ENCODE data around the gene NEMP1. TPM values are rescaled to one million over a fixed set of nuclear protein-coding genes. Genes with fewer than 3 reads are reported as not detected.

NEMP1 gene
- total and polyA plus RNA-seq, 10 donors: 4.5 to 17.1 (median 13.6) TPM

GRCh38 chr12:57040750-57041149 lies 37.8 kb downstream of the NEMP1 start:
- Histone ChIP-seq H3K27ac (no peak overlapping the region), H3K9me3 (no peaks in the 10 kb centered on the region), H3K36me3 (no peaks in the 10 kb centered on the region), H3K4me1 (peaks cover 0 to 5% (median 0%) of the 10 kb centered on the region in 6 donors), H3K27me3 (replicated peaks in 1 of 7) (no peaks in the 10 kb centered on the region), H3K4me3 (no peak overlapping the region)
- intact Hi-C loops (cut with DNase I; ENCODE audit: low total_unique reads): no loop called here
- no peak for DNase-seq
- TF ChIP-seq POLR2A (IDR thresholded peaks at IDR 0.05): no peak
- TF ChIP-seq CTCF (IDR thresholded peaks at IDR 0.05 in 8 of 11, conservative IDR thresholded peaks at IDR 0.05 in 3 of 11): no peak
- no peak for TF ChIP-seq POLR2AphosphoS5 (IDR thresholded peaks at IDR 0.05)
- 34 to 60% (median 48%) methylated on average over 2 of the region's 2 CpGs for WGBS, 5 donors

DNA sequence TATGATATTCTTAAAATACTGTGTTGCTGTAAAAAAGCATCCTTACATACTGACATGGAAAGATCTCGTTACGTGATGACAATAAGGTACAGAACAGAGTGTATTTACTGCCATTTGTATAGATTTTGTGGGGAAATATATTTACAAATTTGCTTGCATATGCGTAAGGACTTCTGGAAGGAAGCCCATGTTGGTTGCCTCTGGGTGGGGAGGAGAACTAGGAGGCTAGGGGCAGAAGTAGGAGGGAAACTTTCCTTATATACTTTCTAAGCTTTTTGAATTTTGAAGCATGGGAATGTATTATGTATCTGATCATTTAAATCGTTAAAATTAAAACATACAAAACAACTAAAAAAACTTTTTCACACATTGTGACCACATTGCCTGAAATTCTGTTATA lies 38.4 kb downstream of the NEMP1 start:
- intact Hi-C loops (cut with DNase I; ENCODE audit: low total_unique reads): no loop called here
- Histone ChIP-seq H3K4me1 (peaks cover 0 to 5% (median 0%) of the 10 kb centered on the region in 6 donors), H3K9me3 (no peaks in the 10 kb centered on the region), H3K27ac (no peak overlapping the region), H3K4me3 (no peak overlapping the region), H3K27me3 (replicated peaks in 1 of 7) (no peaks in the 10 kb centered on the region), H3K36me3 (no peaks in the 10 kb centered on the region)
- TF ChIP-seq POLR2AphosphoS5 (IDR thresholded peaks at IDR 0.05): no peak
- no peak for DNase-seq
- WGBS, 5 donors: 91 to 96% (median 94%) methylated on average over 4 of the region's 4 CpGs

DNA sequence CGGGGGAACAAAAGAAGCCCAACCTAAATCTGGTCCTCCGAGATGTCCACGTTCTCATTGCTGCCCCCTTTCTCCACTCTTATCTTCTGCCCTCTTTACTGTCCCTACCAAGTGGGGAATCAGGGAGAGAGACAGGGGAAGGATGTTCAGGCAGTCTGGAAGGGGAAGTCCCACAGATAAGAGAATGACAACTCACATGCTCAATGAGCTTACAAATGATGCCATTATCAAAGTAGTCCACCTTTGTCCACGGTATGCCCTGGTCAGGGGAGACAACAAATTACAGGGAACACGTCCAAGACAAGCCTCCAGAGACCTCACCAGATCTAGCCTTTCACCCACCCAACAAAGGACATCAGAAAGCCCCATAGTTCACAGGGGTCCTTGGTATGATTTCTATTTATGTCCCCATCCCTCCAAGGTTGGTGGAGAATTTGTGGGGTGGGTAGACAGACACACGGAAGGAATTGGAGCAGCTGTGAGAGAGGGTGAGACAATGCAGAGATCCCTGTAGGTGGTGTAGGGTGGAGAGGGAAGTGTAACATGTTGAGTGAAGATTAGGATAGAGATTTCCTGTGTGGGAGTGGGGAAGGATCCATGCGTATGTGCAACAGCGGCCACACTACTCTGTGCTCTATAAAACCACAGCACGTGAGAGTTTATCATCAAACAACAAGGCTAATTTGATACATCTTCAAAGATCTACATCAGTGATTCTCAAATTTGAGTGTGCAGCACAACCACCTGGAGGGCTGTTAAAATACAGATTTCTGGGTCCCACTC lies 39.4 kb downstream of the NEMP1 start:
- intact Hi-C loops (cut with DNase I; ENCODE audit: low total_unique reads): no loop called here
- DNase-seq: no peak
- no peak overlapping the region for H3K27ac ChIP-seq
- TF ChIP-seq CTCF (IDR thresholded peaks at IDR 0.05 in 8 of 11, conservative IDR thresholded peaks at IDR 0.05 in 3 of 11) (no peak), POLR2AphosphoS5 (IDR thresholded peaks at IDR 0.05) (no peak), POLR2A (IDR thresholded peaks at IDR 0.05) (no peak)
- H3K36me3 ChIP-seq: no peaks in the 10 kb centered on the region
- no peak overlapping the region for H3K4me3 ChIP-seq
- H3K9me3 ChIP-seq: no peaks in the 10 kb centered on the region
- H3K27me3 ChIP-seq (replicated peaks in 1 of 7): no peaks in the 10 kb centered on the region
- 75 to 87% (median 81%) methylated on average over 9 of the region's 9 CpGs for WGBS, 5 donors
- peaks cover 0 to 5% (median 0%) of the 10 kb centered on the region in 6 donors for H3K4me1 ChIP-seq

DNA sequence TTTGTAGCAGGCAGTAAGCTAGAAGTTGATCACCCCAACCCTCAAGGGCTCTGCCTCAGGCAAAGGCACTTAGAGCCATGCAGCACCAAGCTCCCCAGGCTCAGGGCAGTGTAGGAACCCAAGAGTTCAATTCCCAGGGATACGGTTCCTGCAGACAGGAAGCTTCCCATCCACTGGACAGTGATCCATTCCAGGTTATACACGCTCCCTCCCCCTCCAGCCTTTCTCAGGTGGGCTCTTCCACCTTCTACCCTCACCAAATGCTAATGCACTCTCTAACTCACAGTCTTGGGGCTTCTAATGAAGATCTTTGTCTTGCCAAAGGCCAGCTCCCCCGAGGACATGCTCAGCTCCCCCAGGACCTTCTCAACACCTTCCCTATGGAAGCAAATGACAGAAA lies 41.3 kb downstream of the NEMP1 start:
- H3K9me3 ChIP-seq: no peaks in the 10 kb centered on the region
- H3K4me3 ChIP-seq: no peak overlapping the region
- no peaks in the 10 kb centered on the region for H3K36me3 ChIP-seq
- WGBS, 5 donors: 75 to 93% (median 85%) methylated on average over 3 of the region's 3 CpGs
- TF ChIP-seq CTCF (IDR thresholded peaks at IDR 0.05 in 8 of 11, conservative IDR thresholded peaks at IDR 0.05 in 3 of 11) (no peak), POLR2A (IDR thresholded peaks at IDR 0.05) (no peak), POLR2AphosphoS5 (IDR thresholded peaks at IDR 0.05) (no peak)
- no peaks in the 10 kb centered on the region for H3K27me3 ChIP-seq (replicated peaks in 1 of 7)
- H3K27ac ChIP-seq: no peak overlapping the region
- H3K4me1 ChIP-seq: peaks cover 0 to 5% (median 0%) of the 10 kb centered on the region in 6 donors
- no peak for DNase-seq
- intact Hi-C loops (cut with DNase I; ENCODE audit: low total_unique reads): no loop called here
